AG04450 (cell line): Measurements from ENCODE around the gene ZNF627. TPM values are rescaled to one million over a fixed set of nuclear protein-coding genes. Genes with fewer than 3 reads are reported as not detected.

Experiments
- CTCF ChIA-PET: fragments of 300-600, 350-600 bp; formaldehyde crosslinking; extraction: SDS; loops from one replicate; lab custom pipeline; 2022; ENCODE audit warnings: antibody characterized with exemption, inconsistent platforms; lab: Charles Lee
- POLR2A ChIA-PET: fragments of 350-600 bp; formaldehyde crosslinking; extraction: SDS; loops from one replicate; lab custom pipeline; 2021; ENCODE audit warnings: antibody characterized with exemption, inconsistent platforms; lab: Yijun Ruan, JAX
- DNase-seq: peaks from one replicate; pipeline ENCODE4 v3.0.0-alpha.2; 2011; ENCODE audit warnings: low read depth, low spot score
- H3K27ac ChIP-seq: one replicate; pipeline ENCODE4 v1.5.1; 2012; ENCODE audit warnings: low read depth, low read length, control low read depth
- H3K27me3 ChIP-seq: one replicate; pipeline ENCODE4 v1.6.0; 2012; ENCODE audit warnings: low read length; ENCODE audit not compliant: control insufficient read depth, insufficient read depth
- H3K4me3 ChIP-seq: 2 replicates; pipeline ENCODE4 v1.5.1; 2011; ENCODE audit warnings: mild to moderate bottlenecking, low read depth, low read length, control low read depth
- H3K9me3 ChIP-seq: 2 replicates; pipeline ENCODE4 v1.5.1; 2012; ENCODE audit warnings: low read length; ENCODE audit not compliant: control insufficient read depth, insufficient read depth
- polyA plus RNA-seq: library from polyadenylated mRNA; depleted of rRNA; stranded (reverse); fragments of >200 nt; gene quantifications from 2 replicates; pipeline ENCODE4 v1.2.3, GENCODE V29; 2011
- TF ChIP-seq, protein P1 (sequence below): IDR thresholded peaks from 2 replicates; pipeline ENCODE4 v1.5.1; 2011; ENCODE audit warnings: low read depth, low read length, control low read depth, inconsistent platforms

Gene ZNF627
- polyA plus RNA-seq, 1 experiment = 20.2 TPM

DNA sequence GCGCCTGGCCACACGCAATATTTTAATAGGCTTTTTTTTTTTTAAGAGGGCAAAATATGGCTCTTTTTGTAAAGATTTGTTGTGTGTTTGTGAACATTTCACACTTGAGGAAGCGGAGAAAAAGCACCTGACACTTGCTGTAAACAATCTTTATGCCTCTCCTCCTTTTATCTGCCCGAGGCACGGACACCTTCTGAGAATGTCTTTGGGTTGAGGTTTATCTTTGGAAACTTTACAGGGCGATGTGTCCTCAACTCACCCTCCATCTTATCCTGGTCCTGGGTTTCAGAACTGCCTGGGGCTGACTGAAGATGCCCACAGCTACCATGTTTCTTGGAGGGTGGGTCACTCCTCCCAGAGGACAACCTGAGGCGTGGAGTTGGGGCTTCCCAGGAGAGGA lies 44.0 kb downstream of the ZNF627 start:
- H3K27me3 ChIP-seq = no peaks in the 10 kb centered on the region
- H3K27ac ChIP-seq = no peak overlapping the region
- no peak for DNase-seq
- ChIA-PET CTCF (no interaction called here), POLR2A (no interaction called here)
- TF ChIP-seq, protein P1, sequence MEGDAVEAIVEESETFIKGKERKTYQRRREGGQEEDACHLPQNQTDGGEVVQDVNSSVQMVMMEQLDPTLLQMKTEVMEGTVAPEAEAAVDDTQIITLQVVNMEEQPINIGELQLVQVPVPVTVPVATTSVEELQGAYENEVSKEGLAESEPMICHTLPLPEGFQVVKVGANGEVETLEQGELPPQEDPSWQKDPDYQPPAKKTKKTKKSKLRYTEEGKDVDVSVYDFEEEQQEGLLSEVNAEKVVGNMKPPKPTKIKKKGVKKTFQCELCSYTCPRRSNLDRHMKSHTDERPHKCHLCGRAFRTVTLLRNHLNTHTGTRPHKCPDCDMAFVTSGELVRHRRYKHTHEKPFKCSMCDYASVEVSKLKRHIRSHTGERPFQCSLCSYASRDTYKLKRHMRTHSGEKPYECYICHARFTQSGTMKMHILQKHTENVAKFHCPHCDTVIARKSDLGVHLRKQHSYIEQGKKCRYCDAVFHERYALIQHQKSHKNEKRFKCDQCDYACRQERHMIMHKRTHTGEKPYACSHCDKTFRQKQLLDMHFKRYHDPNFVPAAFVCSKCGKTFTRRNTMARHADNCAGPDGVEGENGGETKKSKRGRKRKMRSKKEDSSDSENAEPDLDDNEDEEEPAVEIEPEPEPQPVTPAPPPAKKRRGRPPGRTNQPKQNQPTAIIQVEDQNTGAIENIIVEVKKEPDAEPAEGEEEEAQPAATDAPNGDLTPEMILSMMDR = no peak
- H3K9me3 ChIP-seq = no peaks in the 10 kb centered on the region
- no peak overlapping the region for H3K4me3 ChIP-seq

DNA sequence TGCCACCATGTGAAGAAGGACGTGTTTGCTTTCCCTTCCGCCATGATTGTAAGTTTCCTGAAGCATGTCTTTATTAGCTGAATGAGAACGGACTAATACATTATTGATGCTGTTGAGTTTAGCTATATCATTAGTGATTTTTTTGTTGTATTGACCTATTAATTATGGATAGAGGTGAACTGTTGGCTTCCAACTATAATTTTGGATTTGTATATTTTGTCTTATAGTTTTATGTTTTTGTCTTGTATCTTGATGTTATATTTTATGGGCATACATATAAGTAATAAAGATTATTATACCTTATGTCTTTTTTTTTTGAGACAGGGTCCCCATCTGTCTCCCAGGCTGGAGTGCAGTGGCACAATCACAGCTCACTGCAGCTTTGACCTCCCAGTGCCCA lies 45.6 kb downstream of the ZNF627 start:
- CTCF ChIA-PET = no interaction called here
- H3K27ac ChIP-seq = no peak overlapping the region

DNA sequence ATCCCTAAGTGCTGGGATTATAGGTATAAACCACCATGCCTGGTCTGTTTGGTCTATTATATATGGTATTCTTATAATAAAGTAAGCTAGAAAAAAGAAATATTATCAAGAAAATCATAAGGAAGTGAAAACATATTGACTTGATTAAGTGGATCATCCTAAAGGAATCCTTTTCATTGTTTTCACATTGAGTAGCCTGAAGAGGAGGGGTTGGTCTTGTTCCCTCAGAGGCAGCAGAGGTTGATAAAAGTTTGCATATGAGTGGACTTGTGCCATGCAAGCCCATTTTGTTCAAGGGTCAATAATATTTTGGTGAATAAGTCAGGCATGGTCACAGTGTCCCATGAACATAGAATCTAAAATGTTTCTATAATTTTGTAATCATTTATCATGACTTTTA lies 52.7 kb downstream of the ZNF627 start:
- ChIA-PET POLR2A (no interaction called here), CTCF (interaction anchor here (1.3 kb wide), 1 partner anchor 50 kb away, joined by 5 read pairs; no protein-coding TSS in a partner anchor)
- TF ChIP-seq, protein P1 = no peak
- no peaks in the 10 kb centered on the region for H3K27me3 ChIP-seq
- H3K9me3 ChIP-seq = peaks cover 29% of the 10 kb centered on the region
- DNase-seq = no peak
- no peak overlapping the region for H3K27ac ChIP-seq
- H3K4me3 ChIP-seq = no peak overlapping the region

More for the DNA sequence above, 45.6 kb downstream of the ZNF627 start:
- TF ChIP-seq, protein P1 = no peak
- DNase-seq = no peak
- POLR2A ChIA-PET = interaction anchor here (0.6 kb wide), 1 partner anchor 46 kb away, joined by 4 read pairs; no protein-coding TSS in a partner anchor
- H3K9me3 ChIP-seq = no peaks in the 10 kb centered on the region
- H3K4me3 ChIP-seq = no peak overlapping the region
- H3K27me3 ChIP-seq = no peaks in the 10 kb centered on the region

DNA sequence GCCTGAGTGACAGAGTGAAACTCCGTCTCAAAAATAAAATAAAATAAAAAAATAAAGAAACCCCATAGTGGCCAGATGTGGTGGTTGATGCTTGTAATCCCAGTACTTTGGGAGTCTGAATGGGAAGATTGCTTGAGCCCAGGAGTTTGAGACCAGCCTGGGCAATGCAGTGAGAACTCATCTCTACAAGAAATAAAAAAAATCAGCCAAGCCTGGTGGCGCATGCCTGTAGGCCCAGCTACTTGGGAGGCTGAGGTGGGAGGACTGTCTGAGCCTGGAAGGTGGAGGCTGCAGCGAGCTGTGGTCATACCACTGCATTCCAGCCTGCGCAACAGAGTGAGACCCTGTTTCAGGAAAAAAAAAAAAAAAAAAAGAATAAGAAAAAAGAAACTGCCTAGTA lies 53.8 kb downstream of the ZNF627 start:
- Histone ChIP-seq H3K4me3 (no peak overlapping the region), H3K27ac (no peak overlapping the region), H3K9me3 (peaks cover 29% of the 10 kb centered on the region), H3K27me3 (no peaks in the 10 kb centered on the region)
- POLR2A ChIA-PET = no interaction called here
- TF ChIP-seq, protein P1 = no peak
- DNase-seq = no peak
- CTCF ChIA-PET = interaction anchor here (1.0 kb wide), 1 partner anchor 11 kb away, joined by 4 read pairs; no protein-coding TSS in a partner anchor

DNA sequence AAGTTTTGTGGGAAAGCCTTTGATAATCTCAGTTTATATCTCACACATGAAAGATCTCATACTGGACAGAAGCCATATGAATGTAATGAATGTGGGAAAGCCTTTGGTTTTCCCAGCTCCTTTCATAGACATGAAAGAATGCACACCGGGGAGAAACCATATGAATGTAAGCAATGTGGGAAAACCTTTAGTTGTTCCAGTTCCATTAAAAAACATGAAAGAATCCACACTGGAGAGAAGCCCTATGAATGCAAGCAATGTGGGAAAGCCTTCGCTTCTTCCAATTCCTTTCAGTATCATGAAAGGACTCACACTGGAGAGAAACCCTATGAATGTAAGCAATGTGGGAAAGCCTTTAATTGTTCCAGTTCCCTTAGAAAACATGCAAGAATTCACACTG lies 54.8 kb downstream of the ZNF627 start:
- H3K27me3 ChIP-seq = no peaks in the 10 kb centered on the region

More for the DNA sequence above, 54.8 kb downstream of the ZNF627 start:
- no peak for DNase-seq
- Histone ChIP-seq H3K4me3 (no peak overlapping the region), H3K27ac (no peak overlapping the region), H3K9me3 (peaks cover 29% of the 10 kb centered on the region)
- CTCF ChIA-PET = interaction anchor here (0.6 to 1.1 kb wide), 2 partner anchors 145 to 913 kb away, joined by 3 to 4 read pairs; no protein-coding TSS in a partner anchor
- POLR2A ChIA-PET = no interaction called here
- TF ChIP-seq, protein P1 = no peak
